NCI-H2029 (cell line): Measurements from ENCODE around the gene KCTD16.
A peak's percentile ranks its signal among the peaks of the same experiment; 100 is the strongest.

ENCODE experiments used
- DNase-seq: peaks from one replicate; lab custom pipeline; 2025; lab: John Stamatoyannopoulos, UW

KCTD16 gene

DNA sequence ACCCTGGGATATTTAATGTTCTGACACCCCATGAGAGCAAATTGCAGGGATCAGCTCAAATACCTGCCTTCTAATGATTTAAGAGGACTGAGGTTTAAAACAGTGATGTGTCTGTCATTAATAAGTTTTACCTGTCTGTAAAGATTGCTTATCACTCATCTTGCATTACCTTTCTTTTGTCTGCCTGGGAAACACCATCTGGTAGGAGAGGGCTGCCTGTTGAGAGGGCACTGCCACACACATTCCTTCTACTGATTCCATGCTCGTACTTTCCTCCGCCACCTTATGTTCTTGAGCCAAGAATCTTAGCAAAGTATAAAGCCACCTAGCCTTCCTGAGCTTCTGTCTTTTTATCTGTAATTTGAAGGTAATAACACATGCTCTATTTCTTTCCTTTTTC is 118.6 kb downstream of the KCTD16 start:
- no peak for DNase-seq

GRCh38 chr5:144292029-144292428 is 121.4 kb downstream of the KCTD16 start:
- DNase-seq = no peak

DNA sequence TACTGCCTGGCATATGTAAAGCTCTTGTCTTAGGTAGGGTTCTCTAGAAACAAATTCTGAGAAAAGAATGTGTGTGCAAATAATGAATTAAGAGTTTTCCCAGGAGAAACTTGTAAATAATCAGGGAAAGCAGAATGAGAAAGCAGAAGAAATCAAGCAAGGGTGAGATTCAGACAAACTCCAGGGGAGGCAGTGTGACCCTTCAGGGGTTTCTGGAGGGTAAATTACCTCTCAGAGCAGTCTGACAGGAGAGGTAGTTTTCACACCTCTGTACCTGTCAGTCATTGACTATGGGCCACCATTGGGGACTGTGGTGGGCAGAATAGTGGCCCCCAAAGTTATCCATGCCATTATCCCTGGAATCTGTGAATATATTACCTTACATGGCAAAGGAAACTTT is 124.6 kb downstream of the KCTD16 start:
- DNase-seq = no peak

GRCh38 chr5:144297081-144297480 is 126.4 kb downstream of the KCTD16 start:
- DNase-seq = no peak

DNA sequence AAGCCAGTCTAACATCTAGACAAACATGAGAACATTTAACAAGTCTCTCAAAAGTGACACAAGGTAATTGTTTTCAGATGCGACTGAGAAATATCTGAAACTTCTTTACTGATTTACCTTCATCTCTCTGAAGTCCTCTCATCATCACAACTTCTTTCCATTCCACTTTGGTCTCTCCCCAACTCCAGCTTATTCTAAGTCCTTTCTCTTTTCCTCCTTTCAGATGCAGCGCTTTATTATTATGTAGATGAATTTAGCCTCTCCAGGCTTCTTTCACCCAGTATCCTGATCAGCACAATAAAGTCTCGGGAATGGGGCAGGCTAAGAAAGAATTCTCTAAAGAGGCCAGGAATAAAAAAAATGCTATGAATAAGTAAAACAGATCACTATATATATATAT is 128.0 kb downstream of the KCTD16 start:
- no peak for DNase-seq

- no peak for DNase-seq
Observed at GRCh38 chr5:144304688-144305087, 134.0 kb downstream of the KCTD16 start.

- DNase-seq = no peak
Observed at GRCh38 chr5:144307736-144308135, 137.1 kb downstream of the KCTD16 start.

GRCh38 chr5:144308174-144308573 is 137.5 kb downstream of the KCTD16 start:
- no peak for DNase-seq

DNA sequence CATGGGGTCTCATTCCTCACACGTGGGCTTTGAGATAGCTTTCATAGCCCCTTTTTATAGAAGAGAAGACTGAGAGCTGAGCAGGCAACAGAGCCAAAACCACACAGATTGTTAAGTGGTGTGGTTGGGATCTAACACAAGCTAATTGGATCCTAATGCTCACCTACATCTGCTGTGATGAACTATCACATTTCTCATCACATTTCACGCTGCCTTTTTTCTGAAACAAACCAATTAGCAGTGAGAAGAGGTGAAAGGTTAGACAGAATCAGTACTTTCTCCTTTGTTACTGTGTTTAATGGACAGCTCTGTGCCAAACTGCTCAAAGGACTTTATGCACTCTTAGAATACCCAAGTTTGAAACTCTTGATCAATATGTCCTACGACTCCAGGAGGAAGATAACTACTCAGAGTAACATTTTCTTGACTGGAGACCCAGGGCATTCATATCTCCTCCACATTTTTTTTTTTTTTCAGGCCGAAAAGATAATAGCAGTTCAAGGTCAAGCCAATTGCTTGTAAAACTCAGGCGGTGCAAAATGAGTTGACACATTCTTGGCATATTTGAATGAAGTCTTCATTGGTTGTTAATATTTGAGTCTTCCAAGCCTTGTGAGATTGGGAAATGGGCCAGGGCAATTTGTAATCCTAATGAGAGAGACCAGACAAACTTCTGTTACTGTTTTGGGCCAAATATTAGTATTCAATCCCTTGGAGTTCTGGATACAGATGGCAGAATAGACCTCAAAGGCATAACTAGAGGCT is 138.4 kb downstream of the KCTD16 start:
- DNase-seq = peak; percentile 46

GRCh38 chr5:144310621-144311020 is 139.9 kb downstream of the KCTD16 start:
- no peak for DNase-seq

GRCh38 chr5:144313147-144313726 is 142.6 kb downstream of the KCTD16 start:
- DNase-seq = peak; percentile 20

- no peak for DNase-seq
Observed at GRCh38 chr5:144315026-144315425, 144.4 kb downstream of the KCTD16 start.

DNA sequence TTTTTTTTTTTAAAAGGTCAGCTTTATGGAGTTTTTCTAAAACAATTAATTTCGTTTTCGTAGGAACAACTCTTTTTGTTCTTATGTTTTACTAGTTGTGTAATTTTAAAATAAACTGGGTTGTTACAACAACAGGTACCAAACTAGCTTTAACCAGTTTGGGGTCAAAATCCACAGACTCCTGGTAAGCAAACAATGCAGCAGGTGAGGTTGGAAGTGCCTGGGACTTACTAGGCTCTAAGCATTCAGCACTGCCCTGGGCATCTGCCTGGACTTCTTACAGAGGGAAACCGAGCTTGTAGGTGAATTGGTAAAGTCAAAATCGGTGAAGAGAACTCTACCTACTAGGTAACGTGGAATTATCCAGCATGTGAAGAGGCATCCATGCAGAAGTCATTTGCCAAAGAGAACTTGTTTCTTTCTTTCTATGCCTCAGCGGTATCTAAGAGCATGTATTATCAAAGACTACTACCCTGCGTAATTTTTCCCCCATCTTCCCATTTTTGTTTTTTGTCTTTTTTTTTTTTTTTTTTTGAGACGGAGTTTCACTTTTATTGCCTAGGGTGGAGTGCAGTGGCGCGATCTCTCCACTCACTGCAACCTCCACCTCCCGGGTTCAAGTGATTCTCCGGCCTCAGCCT is 145.4 kb downstream of the KCTD16 start:
- peak; percentile 84 for DNase-seq

DNA sequence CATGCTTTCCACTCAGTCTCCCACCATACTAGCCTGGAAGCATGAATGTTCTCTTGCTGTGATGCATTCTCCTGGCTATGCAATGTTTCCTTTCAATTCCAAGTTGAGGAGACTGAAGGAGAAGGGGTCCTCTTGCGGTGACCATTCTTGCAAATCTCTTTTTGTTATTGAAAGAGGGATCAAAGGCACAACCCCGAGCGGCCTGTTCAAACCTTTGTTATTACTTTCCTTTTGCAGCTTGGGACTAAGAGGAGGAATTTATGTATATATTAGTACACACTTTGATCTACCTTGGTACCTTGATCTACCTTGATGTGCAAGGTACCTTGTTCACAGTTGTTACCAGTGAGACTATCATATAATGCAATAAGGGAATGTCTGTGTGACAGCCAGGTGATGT is 147.3 kb downstream of the KCTD16 start:
- no peak for DNase-seq

- no peak for DNase-seq
Observed at GRCh38 chr5:144318460-144318859, 147.8 kb downstream of the KCTD16 start.

GRCh38 chr5:144323181-144323580 is 152.5 kb downstream of the KCTD16 start:
- no peak for DNase-seq

- DNase-seq = no peak
Observed at GRCh38 chr5:144325532-144325931, 154.9 kb downstream of the KCTD16 start.

GRCh38 chr5:144328494-144328893 is 157.8 kb downstream of the KCTD16 start:
- peak; percentile 95 for DNase-seq

- DNase-seq = no peak
Observed at GRCh38 chr5:144328980-144329379, 158.3 kb downstream of the KCTD16 start.

GRCh38 chr5:144329681-144330080 is 159.0 kb downstream of the KCTD16 start:
- no peak for DNase-seq

GRCh38 chr5:144331361-144331760 is 160.7 kb downstream of the KCTD16 start:
- no peak for DNase-seq

GRCh38 chr5:144332265-144332664 is 161.6 kb downstream of the KCTD16 start:
- DNase-seq = no peak

- DNase-seq = no peak
Observed at GRCh38 chr5:144333336-144333920, 162.8 kb downstream of the KCTD16 start.
